GM12878 (cell line): ENCODE measurements around the gene PACS2. TPM values are rescaled to one million over a fixed set of nuclear protein-coding genes. Genes with fewer than 3 reads are reported as not detected.

Experiments used
- BHLHE40 ChIP-seq, 2 experiments: fragments of 450-650 bp in 1 of 2; IDR thresholded peaks; 2 replicates each; pipeline ENCODE4 v1.6.1; 2011 to 2017; ENCODE audit warnings: low read depth in 2 of 2, borderline replicate concordance in 1 of 2, improper control_type of control experiment in 1 of 2, low read length in 1 of 2, mild to moderate bottlenecking in 1 of 2
- CBX3 ChIP-seq: fragments of 200-600 bp; sonication (generic); IDR thresholded peaks from 2 replicates; pipeline ENCODE4 v1.6.1; 2016; ENCODE audit warnings: low read depth, borderline replicate concordance
- CHD2 ChIP-seq: IDR thresholded peaks from 2 replicates; pipeline ENCODE4 v1.6.1; 2011; ENCODE audit warnings: low read depth, low read length, improper control_type of control experiment, borderline replicate concordance
- E4F1 ChIP-seq: fragments of 450-650 bp; IDR thresholded peaks from 2 replicates; pipeline ENCODE4 v1.6.1; 2018; ENCODE audit warnings: borderline replicate concordance, mild to moderate bottlenecking; ENCODE audit not compliant: partially characterized antibody
- EGR1 ChIP-seq, 2 experiments: IDR thresholded peaks; 1 replicate in 1 of 2; 2 replicates in 1 of 2; pipeline ENCODE4 v1.6.1; 2011 to 2012; ENCODE audit warnings: low read depth in 2 of 2, low read length in 2 of 2, borderline replicate concordance in 1 of 2, mild to moderate bottlenecking in 1 of 2, moderate library complexity in 1 of 2
- ETV6 ChIP-seq, 2 experiments: fragments of 450-650 bp in 1 of 2; IDR thresholded peaks in 1 of 2; conservative IDR thresholded peaks in 1 of 2; 2 replicates each; pipeline ENCODE4 v1.6.1; 2014; ENCODE audit warnings: antibody characterized with exemption in 1 of 2, borderline replicate concordance in 1 of 2, low read depth in 1 of 2, mild to moderate bottlenecking in 1 of 2, moderate library complexity in 1 of 2
- HCFC1 ChIP-seq: fragments of 150-350 bp; IDR thresholded peaks from 2 replicates; pipeline ENCODE4 v1.6.1; 2014; ENCODE audit warnings: low read length
- HSF1 ChIP-seq: fragments of 150-350 bp; IDR thresholded peaks from 2 replicates; pipeline ENCODE4 v1.6.1; 2014; ENCODE audit warnings: mild to moderate bottlenecking, low read depth, low read length
- MEF2A ChIP-seq: IDR thresholded peaks from 2 replicates; pipeline ENCODE4 v1.6.1; 2011; ENCODE audit warnings: low read depth, mild to moderate bottlenecking, low read length, moderate library complexity; ENCODE audit not compliant: insufficient read depth
- MLLT1 ChIP-seq: fragments of 450-650 bp; IDR thresholded peaks from 2 replicates; pipeline ENCODE4 v1.6.1; 2016; ENCODE audit warnings: mild to moderate bottlenecking
- MYB ChIP-seq: fragments of 150-350 bp; IDR thresholded peaks from 2 replicates; pipeline ENCODE4 v1.6.1; 2014; ENCODE audit warnings: mild to moderate bottlenecking, low read depth, low read length, borderline replicate concordance
- NKRF ChIP-seq: fragments of 450-650 bp; conservative IDR thresholded peaks from 2 replicates; pipeline ENCODE4 v1.6.1; 2017; ENCODE audit warnings: mild to moderate bottlenecking, moderate library complexity
- PAX8 ChIP-seq: fragments of 450-650 bp; IDR thresholded peaks from 2 replicates; pipeline ENCODE4 v1.6.1; 2017; ENCODE audit warnings: mild to moderate bottlenecking, moderate library complexity
- POLR2A ChIP-seq: IDR thresholded peaks from 2 replicates; pipeline ENCODE4 v1.6.1; 2011; ENCODE audit warnings: low read depth, mild to moderate bottlenecking, low read length
- RBBP5 ChIP-seq: fragments of 200-600 bp; sonication (generic); conservative IDR thresholded peaks from 2 replicates; pipeline ENCODE4 v1.6.1; 2016
- RCOR1 ChIP-seq: conservative IDR thresholded peaks from 2 replicates; pipeline ENCODE4 v1.6.1; 2012; ENCODE audit warnings: low read depth, low read length, improper control_type of control experiment
- SIN3A ChIP-seq: IDR thresholded peaks from 2 replicates; pipeline ENCODE4 v1.6.1; 2012; ENCODE audit warnings: low read depth, low read length, improper control_type of control experiment
- SIX5 ChIP-seq: IDR thresholded peaks from 2 replicates; pipeline ENCODE4 v1.6.1; 2011; ENCODE audit warnings: mild to moderate bottlenecking, low read depth, low read length, moderate library complexity; ENCODE audit not compliant: severe bottlenecking
- SMAD1 ChIP-seq: fragments of 450-650 bp; IDR thresholded peaks from 2 replicates; pipeline ENCODE4 v1.6.1; 2018; ENCODE audit warnings: mild to moderate bottlenecking, low read depth; ENCODE audit not compliant: partially characterized antibody
- SP1 ChIP-seq: IDR thresholded peaks from one replicate; pipeline ENCODE4 v1.6.1; 2011; ENCODE audit warnings: low read depth, low read length
- STAT1 ChIP-seq: fragments of 450-650 bp; conservative IDR thresholded peaks from 2 replicates; pipeline ENCODE4 v1.6.1; 2014; ENCODE audit warnings: antibody characterized with exemption, mild to moderate bottlenecking
- STAT3 ChIP-seq: IDR thresholded peaks from 2 replicates; pipeline ENCODE4 v1.6.1; 2011; ENCODE audit warnings: low read depth, low read length, improper control_type of control experiment
- polyA plus RNA-seq, 11 experiments: library from polyadenylated mRNA; depleted of rRNA in 4 of 11; unstranded in 6 of 11; stranded (reverse) in 5 of 11; fragments of >200 nt; fragmentation: Nextera tagmentation in 4 of 11; fragmentation: Illumina TruSeq in 1 of 11; extraction: Ambion mirVana in 4 of 11; extraction: Trizol in 1 of 11; gene quantifications; 1 replicate in 1 of 11; 2 replicates in 10 of 11; pipeline versions ENCODE4 v1.2.1 to v1.2.3, GENCODE V29; 2011 to 2016; ENCODE audit warnings: inconsistent platforms in 2 of 11, missing spikeins in 2 of 11, low read depth in 1 of 11
- total RNA-seq, 4 experiments: library from RNA; depleted of rRNA in 3 of 4; stranded (reverse); fragments of >200 nt in 3 of 4; fragmentation: Illumina TruSeq in 1 of 4; extraction: Trizol in 1 of 4; gene quantifications; 2 replicates each; pipeline versions ENCODE4 v1.2.1 to v1.2.3, GENCODE V29; 2013 to 2021

The PACS2 gene
- total and polyA plus RNA-seq, 10 of the 15 experiments (the other 5 are each of a cell fraction or from before 2014, with no cell fraction given), result 0.21 to 37.3 (median 9.4) TPM

GRCh38 chr14:105301103-105301914, 13.2 kb upstream of the PACS2 start (continued):
- no peak for TF ChIP-seq SIN3A
- TF ChIP-seq POLR2A, result peak; percentile 73
- TF ChIP-seq MEF2A, result no peak
- no peak for TF ChIP-seq MLLT1
- no peak for TF ChIP-seq CHD2
- TF ChIP-seq STAT1, result no peak
- no peak for TF ChIP-seq E4F1
- TF ChIP-seq SIX5, result no peak
- TF ChIP-seq PAX8, result no peak
- TF ChIP-seq EGR1 (IDR thresholded peaks at IDR 0.05; ENCODE audit: borderline replicate concordance in 1 of 2, low read depth in 2 of 2, low read length in 2 of 2), result peak in 1 of 2 experiments; percentile 72; a peak in 1 of 3 replicates
- TF ChIP-seq BHLHE40 (IDR thresholded peaks at IDR 0.05; ENCODE audit: borderline replicate concordance in 1 of 2, low read depth in 2 of 2, low read length in 1 of 2), result 0 out of 4 replicates have a peak, but pooled peaks of 1 of the 2 experiments have one; percentile 17
- TF ChIP-seq SP1, result peak; percentile 49
- TF ChIP-seq ETV6 (conservative IDR thresholded peaks at IDR 0.05 in 1 of 2, IDR thresholded peaks at IDR 0.05 in 1 of 2; ENCODE audit: borderline replicate concordance in 1 of 2, low read depth in 1 of 2), result no peak
- no peak for TF ChIP-seq NKRF
- TF ChIP-seq HCFC1, result no peak
- no peak for TF ChIP-seq RCOR1
- no peak for TF ChIP-seq SMAD1
- no peak for TF ChIP-seq CBX3
- TF ChIP-seq MYB, result no peak
- TF ChIP-seq HSF1, result no peak
- no peak for TF ChIP-seq STAT3
- TF ChIP-seq RBBP5, result no peak
